Measurements from ENCODE around the gene CBLB.
A peak's percentile ranks its signal among the peaks of the same experiment; 100 is the strongest.

The CBLB gene

GRCh38 chr3:105829871-105830622 lies 38.8 kb downstream of the CBLB start:
- no peaks in the 10 kb centered on the region for H3K36me3 ChIP-seq (ENCODE audit: control insufficient read depth, insufficient read depth, low read length)
- no peaks in the 10 kb centered on the region for H3K27me3 ChIP-seq (replicated peaks; ENCODE audit: control insufficient read depth, insufficient read depth, low read length)
- no peak for TF ChIP-seq CTCF (IDR thresholded peaks at IDR 0.05; ENCODE audit: insufficient read depth, low read length, poor library complexity, severe bottlenecking)
- DNase-seq (ENCODE audit: extremely low read depth, insufficient read length), result no peak
- no peak overlapping the region for H3K4me3 ChIP-seq (replicated peaks; ENCODE audit: low read depth, low read length)

GRCh38 chr3:105829229-105829628 lies 39.6 kb downstream of the CBLB start:
- no peak for DNase-seq (ENCODE audit: extremely low read depth, insufficient read length)
- TF ChIP-seq CTCF (IDR thresholded peaks at IDR 0.05; ENCODE audit: insufficient read depth, low read length, poor library complexity, severe bottlenecking), result no peak
- Histone ChIP-seq H3K36me3 (ENCODE audit: control insufficient read depth, insufficient read depth, low read length) (no peaks in the 10 kb centered on the region), H3K4me3 (replicated peaks; ENCODE audit: low read depth, low read length) (no peak overlapping the region), H3K27me3 (replicated peaks; ENCODE audit: control insufficient read depth, insufficient read depth, low read length) (no peaks in the 10 kb centered on the region)

GRCh38 chr3:105828703-105829102 lies 40.1 kb downstream of the CBLB start:
- DNase-seq (ENCODE audit: extremely low read depth, insufficient read length), result peak; percentile 39
- no peak for TF ChIP-seq CTCF (IDR thresholded peaks at IDR 0.05; ENCODE audit: insufficient read depth, low read length, poor library complexity, severe bottlenecking)
- Histone ChIP-seq H3K27me3 (replicated peaks; ENCODE audit: control insufficient read depth, insufficient read depth, low read length) (no peaks in the 10 kb centered on the region), H3K4me3 (replicated peaks; ENCODE audit: low read depth, low read length) (no peak overlapping the region), H3K36me3 (ENCODE audit: control insufficient read depth, insufficient read depth, low read length) (no peaks in the 10 kb centered on the region)

- Histone ChIP-seq H3K4me3 (replicated peaks; ENCODE audit: low read depth, low read length) (no peak overlapping the region), H3K27me3 (replicated peaks; ENCODE audit: control insufficient read depth, insufficient read depth, low read length) (no peaks in the 10 kb centered on the region), H3K36me3 (ENCODE audit: control insufficient read depth, insufficient read depth, low read length) (no peaks in the 10 kb centered on the region)
- no peak for TF ChIP-seq CTCF (IDR thresholded peaks at IDR 0.05; ENCODE audit: insufficient read depth, low read length, poor library complexity, severe bottlenecking)
- DNase-seq (ENCODE audit: extremely low read depth, insufficient read length), result no peak
Measured at GRCh38 chr3:105827959-105828358, 40.9 kb downstream of the CBLB start.

- TF ChIP-seq CTCF (IDR thresholded peaks at IDR 0.05; ENCODE audit: insufficient read depth, low read length, poor library complexity, severe bottlenecking), result no peak
- Histone ChIP-seq H3K4me3 (replicated peaks; ENCODE audit: low read depth, low read length) (no peak overlapping the region), H3K36me3 (ENCODE audit: control insufficient read depth, insufficient read depth, low read length) (no peaks in the 10 kb centered on the region), H3K27me3 (replicated peaks; ENCODE audit: control insufficient read depth, insufficient read depth, low read length) (no peaks in the 10 kb centered on the region)
- no peak for DNase-seq (ENCODE audit: extremely low read depth, insufficient read length)
Measured at GRCh38 chr3:105826778-105827634, 41.8 kb downstream of the CBLB start.

Measured in GM06990 (cell line).